GM12892 (cell line): ENCODE results near the gene TFPT.

ENCODE experiments used
- POLR2A ChIP-seq: IDR thresholded peaks from 2 replicates; pipeline ENCODE4 v1.6.1; 2011; ENCODE audit warnings: low read depth, low read length, control low read depth
- POLR2AphosphoS5 ChIP-seq: IDR thresholded peaks from 2 replicates; pipeline ENCODE4 v1.6.1; 2011; ENCODE audit warnings: low read depth, low read length, control low read depth

GRCh38 chr19:54158812-54159351 lies 43.4 kb upstream of the TFPT start:
- no peak for TF ChIP-seq POLR2A
- TF ChIP-seq POLR2AphosphoS5, result no peak; the same call in 1 of the 2 replicates
